22Rv1 (cell line): Measurements from ENCODE around the gene PFDN2.

Experiments
- H3K27ac ChIP-seq: fragments of 450-650 bp; 2 replicates; pipeline ENCODE4 v1.5.1; 2017
- ZFX ChIP-seq: fragments of 450-650 bp; IDR thresholded peaks from 2 replicates; pipeline ENCODE4 v1.6.1; 2017; ENCODE audit warnings: antibody characterized with exemption, borderline replicate concordance
- TF ChIP-seq, protein P1 (sequence below): fragments of 450-650 bp; IDR thresholded peaks from 2 replicates; pipeline ENCODE4 v1.5.1; 2017; ENCODE audit warnings: mild to moderate bottlenecking

PFDN2 gene

DNA sequence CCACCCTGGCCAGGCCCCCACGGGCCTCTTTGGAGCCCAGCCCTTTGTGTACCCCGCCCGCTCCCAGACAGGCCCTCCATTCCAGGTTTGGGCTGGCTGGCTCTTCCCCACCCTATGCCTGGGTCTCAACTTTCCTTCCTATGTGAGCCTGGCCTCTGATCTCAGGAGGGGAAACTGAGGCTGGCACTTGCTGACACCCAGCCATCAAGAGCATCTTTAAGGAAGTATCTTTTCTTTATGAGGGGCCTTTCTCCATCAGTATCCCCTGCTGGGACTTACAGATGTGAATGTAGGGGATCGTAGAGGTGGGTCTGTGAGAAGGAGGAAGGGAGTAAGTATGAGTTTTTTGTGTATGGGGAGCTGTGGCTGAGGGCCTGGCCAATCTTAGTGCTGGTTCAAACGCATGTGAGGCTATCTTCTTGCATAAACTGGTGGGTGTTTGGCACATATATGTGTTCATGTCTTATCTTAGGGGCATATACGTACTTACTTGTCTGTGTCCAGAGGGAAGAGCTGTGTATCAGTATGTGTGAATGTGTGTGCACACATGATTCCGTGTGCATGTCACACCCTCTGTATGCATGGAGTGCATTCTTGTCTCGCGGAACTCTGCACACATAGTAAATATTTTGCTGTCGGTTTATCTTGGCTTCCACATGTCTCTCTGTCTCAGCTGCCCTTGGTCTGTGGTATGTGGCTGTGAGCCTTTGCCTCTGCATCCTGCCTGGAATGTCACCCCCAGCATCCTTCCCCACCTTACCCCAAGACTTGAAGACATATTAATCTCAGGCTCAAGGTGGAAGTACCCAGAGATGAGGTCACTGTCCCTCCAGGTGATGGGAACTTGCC is 33.9 kb downstream of the PFDN2 start:
- TF ChIP-seq ZFX = no peak
- TF ChIP-seq, protein P1, sequence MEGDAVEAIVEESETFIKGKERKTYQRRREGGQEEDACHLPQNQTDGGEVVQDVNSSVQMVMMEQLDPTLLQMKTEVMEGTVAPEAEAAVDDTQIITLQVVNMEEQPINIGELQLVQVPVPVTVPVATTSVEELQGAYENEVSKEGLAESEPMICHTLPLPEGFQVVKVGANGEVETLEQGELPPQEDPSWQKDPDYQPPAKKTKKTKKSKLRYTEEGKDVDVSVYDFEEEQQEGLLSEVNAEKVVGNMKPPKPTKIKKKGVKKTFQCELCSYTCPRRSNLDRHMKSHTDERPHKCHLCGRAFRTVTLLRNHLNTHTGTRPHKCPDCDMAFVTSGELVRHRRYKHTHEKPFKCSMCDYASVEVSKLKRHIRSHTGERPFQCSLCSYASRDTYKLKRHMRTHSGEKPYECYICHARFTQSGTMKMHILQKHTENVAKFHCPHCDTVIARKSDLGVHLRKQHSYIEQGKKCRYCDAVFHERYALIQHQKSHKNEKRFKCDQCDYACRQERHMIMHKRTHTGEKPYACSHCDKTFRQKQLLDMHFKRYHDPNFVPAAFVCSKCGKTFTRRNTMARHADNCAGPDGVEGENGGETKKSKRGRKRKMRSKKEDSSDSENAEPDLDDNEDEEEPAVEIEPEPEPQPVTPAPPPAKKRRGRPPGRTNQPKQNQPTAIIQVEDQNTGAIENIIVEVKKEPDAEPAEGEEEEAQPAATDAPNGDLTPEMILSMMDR = no peak
- no peak overlapping the region for H3K27ac ChIP-seq

DNA sequence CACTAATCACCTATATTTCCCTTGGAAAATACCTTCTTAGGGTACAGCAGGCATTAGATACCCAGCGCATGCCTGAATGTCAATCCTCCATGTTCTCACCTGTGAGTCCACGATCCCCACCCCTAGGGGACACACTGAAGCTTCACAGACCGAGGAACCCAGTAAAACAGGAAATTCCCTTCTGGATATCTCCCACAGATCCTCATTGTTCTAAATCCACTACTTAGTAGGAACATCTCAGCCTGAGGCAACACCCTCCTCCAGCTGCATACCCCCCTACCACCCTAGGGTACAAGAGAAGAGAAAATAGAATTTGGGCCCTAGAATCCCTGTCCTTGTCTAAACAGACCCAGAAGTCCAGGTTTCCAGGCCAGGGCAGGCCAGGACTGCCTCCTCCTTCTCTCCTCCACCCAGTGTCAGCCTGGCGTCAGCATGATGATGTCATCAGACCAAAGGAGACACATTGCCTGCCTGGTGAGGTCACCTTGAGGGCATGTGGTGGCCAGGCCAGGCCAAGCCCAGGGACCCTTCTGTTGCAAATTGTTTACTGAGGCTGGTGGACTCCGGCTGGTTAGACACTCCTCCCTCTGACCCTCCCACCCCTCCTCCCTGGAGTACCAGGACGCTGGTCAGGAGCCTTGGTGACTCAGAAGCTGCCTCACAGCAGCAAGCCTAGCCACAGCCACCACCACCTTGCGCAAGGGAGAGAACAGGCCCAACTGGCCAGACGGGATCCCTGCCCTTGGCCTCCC is 34.7 kb downstream of the PFDN2 start:
- no peak overlapping the region for H3K27ac ChIP-seq

DNA sequence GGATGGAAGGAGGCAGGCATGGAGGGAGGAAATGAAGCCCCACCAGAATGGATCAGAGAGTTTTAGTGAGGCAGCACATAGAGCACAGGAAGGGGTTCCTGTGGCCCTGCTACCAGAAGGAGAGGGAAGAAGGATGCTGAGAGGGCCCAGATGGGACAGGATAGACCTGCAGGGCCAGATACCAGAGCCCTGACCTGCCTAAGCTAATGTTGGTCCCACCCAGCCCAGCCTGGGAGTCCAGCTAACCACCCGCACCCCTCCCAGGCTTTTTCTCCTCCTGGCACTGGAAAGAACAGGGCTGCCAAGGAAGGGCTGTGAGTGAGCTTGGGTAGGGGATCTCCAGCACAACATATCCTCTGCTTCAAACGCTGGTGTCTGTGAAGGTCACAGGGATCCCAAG is 35.4 kb downstream of the PFDN2 start:
- no peak overlapping the region for H3K27ac ChIP-seq
- TF ChIP-seq, protein P1 = no peak
- TF ChIP-seq ZFX = no peak

More for the DNA sequence above, 34.7 kb downstream of the PFDN2 start:
- TF ChIP-seq ZFX = no peak
- TF ChIP-seq, protein P1 = no peak

DNA sequence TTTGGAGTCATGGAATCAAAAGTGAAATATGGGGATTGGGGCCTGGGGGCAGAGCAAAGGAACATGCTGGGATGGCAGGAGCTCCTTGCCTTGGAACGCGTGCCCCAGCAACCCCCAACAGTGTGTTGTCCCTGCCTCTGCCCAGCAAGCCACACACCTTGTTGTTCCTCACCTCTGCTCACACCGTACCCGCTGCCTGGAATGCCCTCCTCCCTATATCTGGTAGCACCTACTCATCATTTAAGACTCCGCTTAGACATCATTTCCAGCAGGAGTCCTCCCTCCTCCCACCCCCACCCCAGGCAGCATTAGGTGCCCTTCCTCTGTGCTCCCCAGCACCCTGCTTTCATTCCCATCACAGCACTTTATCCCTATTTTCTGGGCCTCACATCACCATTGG is 36.3 kb downstream of the PFDN2 start:
- TF ChIP-seq, protein P1 = no peak
- TF ChIP-seq ZFX = no peak

DNA sequence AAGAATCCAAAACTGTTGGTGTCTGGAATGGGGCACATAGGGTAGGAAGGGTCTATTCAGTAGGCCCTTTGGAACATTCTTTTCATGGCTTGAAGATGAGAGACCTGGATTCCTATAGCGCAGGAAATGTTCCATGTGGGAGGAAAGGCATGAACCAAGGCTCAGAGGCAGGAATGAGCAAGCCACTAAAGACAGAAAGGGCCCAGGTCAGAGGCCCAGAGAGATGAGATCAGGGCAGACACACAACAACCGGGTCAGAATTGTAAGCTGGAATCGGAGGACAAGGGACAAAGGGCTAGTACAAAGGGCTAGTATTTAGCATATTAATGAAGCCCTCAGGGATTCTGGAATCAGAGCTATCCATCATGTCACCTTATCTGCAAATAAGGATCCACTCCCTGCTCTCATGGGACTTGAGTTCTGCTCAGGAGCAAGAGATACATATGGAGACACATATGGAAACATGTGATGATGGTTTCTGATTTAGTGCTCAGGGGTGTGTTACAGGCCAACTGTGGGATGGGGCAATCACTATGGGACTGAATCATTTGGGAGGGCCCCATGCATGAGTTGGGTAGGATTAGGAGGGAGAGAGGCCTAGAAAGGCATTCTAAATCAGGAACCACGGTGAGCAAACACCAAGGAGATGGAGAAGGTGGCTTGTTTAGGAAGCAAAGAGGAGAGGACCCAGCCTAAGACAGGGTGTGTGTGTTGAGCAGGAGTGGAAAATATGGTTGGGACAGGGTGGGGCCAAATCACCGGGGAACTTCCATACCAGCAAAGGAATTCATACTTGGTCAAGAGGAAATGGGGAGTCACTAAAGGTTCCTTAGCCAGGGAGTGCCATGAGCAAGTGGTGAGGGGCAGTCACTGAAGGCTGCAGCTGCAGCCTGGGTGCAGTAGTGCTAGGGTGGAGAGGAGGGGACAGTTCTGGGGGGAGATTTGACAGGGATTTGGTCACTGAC is 37.1 kb downstream of the PFDN2 start:
- no peak overlapping the region for H3K27ac ChIP-seq
- TF ChIP-seq, protein P1 = no peak
- no peak for TF ChIP-seq ZFX

More for the DNA sequence above, 36.3 kb downstream of the PFDN2 start:
- no peak overlapping the region for H3K27ac ChIP-seq

DNA sequence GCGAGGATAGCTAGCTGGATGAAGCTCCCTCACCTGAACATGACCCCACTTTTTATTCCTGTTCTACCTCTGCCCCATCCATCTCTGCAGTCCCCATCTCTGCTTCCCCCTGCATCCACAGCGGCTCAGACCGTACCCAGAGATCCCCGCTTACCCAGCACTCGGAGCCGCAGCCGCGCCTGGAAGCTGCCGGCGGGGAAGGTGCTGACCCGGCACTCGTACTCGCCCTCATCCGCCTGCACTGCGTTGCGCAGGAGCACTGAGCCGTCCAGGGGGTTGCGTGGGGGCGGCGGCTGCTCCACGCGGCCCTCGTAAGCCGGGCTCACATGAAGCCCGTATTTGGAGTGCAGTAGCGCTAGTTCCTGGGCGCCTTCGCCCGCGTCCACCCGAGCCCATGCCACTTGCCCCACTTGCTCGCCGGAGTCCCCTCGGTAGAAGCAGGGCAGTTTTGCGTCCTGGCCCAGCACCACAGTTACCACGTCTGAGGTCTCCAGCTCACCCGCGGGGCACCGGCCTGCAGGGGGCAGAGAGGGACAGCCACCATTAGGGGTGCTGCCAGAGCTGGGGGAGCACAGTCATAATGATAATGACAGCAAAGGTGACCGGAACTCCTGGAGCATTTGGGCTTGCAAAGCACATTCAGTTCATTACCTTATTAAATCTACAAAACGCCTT is 38.3 kb downstream of the PFDN2 start:
- no peak for TF ChIP-seq ZFX
- TF ChIP-seq, protein P1 = no peak
- H3K27ac ChIP-seq = no peak overlapping the region
